ENCODE measurements around the gene BIRC2.

Gene BIRC2

DNA sequence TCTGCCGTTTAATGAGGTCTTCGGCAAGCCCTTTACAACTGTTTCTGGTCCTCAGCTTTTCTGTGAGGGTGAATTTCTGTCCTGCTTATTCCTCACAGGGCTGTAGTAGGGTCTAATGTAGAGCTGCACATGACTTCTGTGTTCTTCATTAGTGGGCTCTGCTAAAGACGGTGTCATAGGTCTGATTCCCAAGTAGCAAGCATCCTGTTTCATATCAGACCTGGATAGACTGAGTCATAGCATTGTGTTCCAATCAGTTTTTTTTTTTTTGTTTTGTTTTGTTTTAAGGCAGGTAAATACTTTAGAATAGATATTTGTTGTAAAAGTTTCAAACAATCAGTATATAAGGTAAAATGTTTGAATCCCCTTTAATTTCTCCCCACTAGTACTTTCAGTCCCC is 35.4 kb downstream of the BIRC2 start:
- H2AK5ac ChIP-seq (ENCODE audit: low read length) = no peak overlapping the region
- H2BK12ac ChIP-seq (ENCODE audit: low read length) = no peak overlapping the region
- H3K23ac ChIP-seq (ENCODE audit: low read length) = no peak overlapping the region
- H3K9me3 ChIP-seq (ENCODE audit: insufficient read depth, low read depth, low read length) = no peaks in the 10 kb centered on the region
- H3K27me3 ChIP-seq (ENCODE audit: insufficient read depth, low read length) = no peaks in the 10 kb centered on the region
- H3K4me3 ChIP-seq (ENCODE audit: low read depth, low read length) = no peak overlapping the region
- no peak overlapping the region for H4K8ac ChIP-seq (ENCODE audit: low read depth, low read length)
- no peak overlapping the region for H2AFZ ChIP-seq (ENCODE audit: insufficient read depth, low read length, poor library complexity)
- no peak overlapping the region for H2BK120ac ChIP-seq (ENCODE audit: insufficient read depth, low read length, poor library complexity)
- no peak for DNase-seq
- H3K18ac ChIP-seq (ENCODE audit: low read length) = no peak overlapping the region
- H2BK5ac ChIP-seq (ENCODE audit: low read depth, low read length, poor library complexity) = no peak overlapping the region
- no peaks in the 10 kb centered on the region for H3K4me1 ChIP-seq (ENCODE audit: control insufficient read depth in 1 of 2, insufficient read depth in 2 of 2, low read length in 2 of 2)
- H3K36me3 ChIP-seq (ENCODE audit: control insufficient read depth in 1 of 2, insufficient read depth in 2 of 2, low read length in 2 of 2) = peaks cover 7 to 15% of the 10 kb centered on the region in 2 experiments
- H3K4me2 ChIP-seq (ENCODE audit: low read length) = no peak overlapping the region
- no peak overlapping the region for H3K4ac ChIP-seq (ENCODE audit: low read depth, low read length)
- no peak overlapping the region for H4K91ac ChIP-seq (ENCODE audit: low read depth, low read length)
- WGBS (ENCODE audit: extremely low coverage, insufficient coverage, insufficient read length) = no CpG with 5 or more reads among the region's 3 CpGs
- no peaks in the 10 kb centered on the region for H3K79me1 ChIP-seq (ENCODE audit: low read length)
- no peak overlapping the region for H4K12ac ChIP-seq (ENCODE audit: low read depth, low read length)
- no peak overlapping the region for H3K14ac ChIP-seq (ENCODE audit: low read length)
- no peak overlapping the region for H3K9ac ChIP-seq (ENCODE audit: low read length)
- H3K79me2 ChIP-seq (ENCODE audit: control insufficient read depth, insufficient read depth, low read length, poor library complexity) = no peaks in the 10 kb centered on the region
- no peak overlapping the region for H3K27ac ChIP-seq (ENCODE audit: low read depth, low read length)

- no peaks in the 10 kb centered on the region for H3K27me3 ChIP-seq (ENCODE audit: insufficient read depth, low read length)
- no peak overlapping the region for H3K9ac ChIP-seq (ENCODE audit: low read length)
These were observed 36.8 kb downstream of the BIRC2 start for GRCh38 chr11:102383839-102384238.

DNA sequence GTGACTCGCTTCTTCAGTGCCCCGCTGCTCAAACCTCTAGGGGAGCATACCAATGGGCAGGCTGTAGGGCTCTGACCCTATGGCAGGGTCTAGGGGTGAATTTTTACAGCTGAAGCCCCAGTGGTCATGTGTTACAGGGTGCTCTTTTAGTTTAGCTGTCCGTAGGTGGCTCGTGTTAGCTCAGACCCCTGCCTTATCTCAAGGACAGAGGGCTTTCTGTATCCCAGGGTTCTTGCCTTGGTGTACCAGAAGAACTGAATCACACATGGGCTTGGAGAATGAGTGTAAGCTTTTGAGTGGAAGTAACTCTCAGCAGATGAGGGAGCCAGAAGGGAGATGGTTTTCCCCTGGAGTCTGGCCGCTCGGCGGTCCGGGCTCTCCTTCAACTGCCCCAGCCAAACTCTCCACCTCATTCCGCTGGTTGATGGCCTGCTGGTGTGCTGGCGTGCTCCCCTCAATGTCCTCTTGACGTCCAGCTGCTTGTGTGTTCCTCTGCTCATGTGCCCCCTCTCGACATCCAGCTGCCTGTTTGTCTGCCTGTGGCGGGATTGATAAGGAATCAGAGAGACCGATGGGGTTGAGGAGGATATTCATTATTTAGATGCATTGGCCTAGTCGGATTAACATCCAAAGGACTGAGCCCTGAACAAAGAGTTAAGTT is 37.5 kb downstream of the BIRC2 start:
- no peak overlapping the region for H4K8ac ChIP-seq (ENCODE audit: low read depth, low read length)
- H3K4me3 ChIP-seq (ENCODE audit: low read depth, low read length) = no peak overlapping the region
- no peak overlapping the region for H2AFZ ChIP-seq (ENCODE audit: insufficient read depth, low read length, poor library complexity)
- no peaks in the 10 kb centered on the region for H3K9me3 ChIP-seq (ENCODE audit: insufficient read depth, low read depth, low read length)
- H3K4me2 ChIP-seq (ENCODE audit: low read length) = no peak overlapping the region
- no peak overlapping the region for H2BK12ac ChIP-seq (ENCODE audit: low read length)
- H3K23ac ChIP-seq (ENCODE audit: low read length) = no peak overlapping the region
- H3K27me3 ChIP-seq (ENCODE audit: insufficient read depth, low read length) = no peaks in the 10 kb centered on the region
- H3K4me1 ChIP-seq (ENCODE audit: control insufficient read depth in 1 of 2, insufficient read depth in 2 of 2, low read length in 2 of 2) = no peaks in the 10 kb centered on the region
- H2BK120ac ChIP-seq (ENCODE audit: insufficient read depth, low read length, poor library complexity) = no peak overlapping the region
- H3K79me1 ChIP-seq (ENCODE audit: low read length) = no peaks in the 10 kb centered on the region
- DNase-seq = no peak
- WGBS (ENCODE audit: extremely low coverage, insufficient coverage, insufficient read length) = no CpG with 5 or more reads among the region's 15 CpGs
- H3K18ac ChIP-seq (ENCODE audit: low read length) = no peak overlapping the region
- H3K27ac ChIP-seq (ENCODE audit: low read depth, low read length) = no peak overlapping the region
- no peak overlapping the region for H3K9ac ChIP-seq (ENCODE audit: low read length)
- peaks cover 8 to 21% of the 10 kb centered on the region in 2 experiments for H3K36me3 ChIP-seq (ENCODE audit: control insufficient read depth in 1 of 2, insufficient read depth in 2 of 2, low read length in 2 of 2)
- no peak overlapping the region for H4K91ac ChIP-seq (ENCODE audit: low read depth, low read length)
- no peak overlapping the region for H3K14ac ChIP-seq (ENCODE audit: low read length)
- H3K4ac ChIP-seq (ENCODE audit: low read depth, low read length) = no peak overlapping the region
- no peak overlapping the region for H2BK5ac ChIP-seq (ENCODE audit: low read depth, low read length, poor library complexity)
- H2AK5ac ChIP-seq (ENCODE audit: low read length) = no peak overlapping the region
- no peak overlapping the region for H4K12ac ChIP-seq (ENCODE audit: low read depth, low read length)
- no peaks in the 10 kb centered on the region for H3K79me2 ChIP-seq (ENCODE audit: control insufficient read depth, insufficient read depth, low read length, poor library complexity)

More at GRCh38 chr11:102383839-102384238, 36.8 kb downstream of the BIRC2 start:
- no peak overlapping the region for H3K4me2 ChIP-seq (ENCODE audit: low read length)
- no peaks in the 10 kb centered on the region for H3K4me1 ChIP-seq (ENCODE audit: control insufficient read depth in 1 of 2, insufficient read depth in 2 of 2, low read length in 2 of 2)
- H3K79me2 ChIP-seq (ENCODE audit: control insufficient read depth, insufficient read depth, low read length, poor library complexity) = no peaks in the 10 kb centered on the region
- H2AFZ ChIP-seq (ENCODE audit: insufficient read depth, low read length, poor library complexity) = no peak overlapping the region
- H3K23ac ChIP-seq (ENCODE audit: low read length) = no peak overlapping the region
- no peak overlapping the region for H3K4me3 ChIP-seq (ENCODE audit: low read depth, low read length)
- H2BK120ac ChIP-seq (ENCODE audit: insufficient read depth, low read length, poor library complexity) = no peak overlapping the region
- H3K9me3 ChIP-seq (ENCODE audit: insufficient read depth, low read depth, low read length) = no peaks in the 10 kb centered on the region
- no peak overlapping the region for H4K12ac ChIP-seq (ENCODE audit: low read depth, low read length)
- DNase-seq = no peak
- H3K27ac ChIP-seq (ENCODE audit: low read depth, low read length) = no peak overlapping the region
- no peak overlapping the region for H3K4ac ChIP-seq (ENCODE audit: low read depth, low read length)
- peaks cover 8 to 18% of the 10 kb centered on the region in 2 experiments for H3K36me3 ChIP-seq (ENCODE audit: control insufficient read depth in 1 of 2, insufficient read depth in 2 of 2, low read length in 2 of 2)
- H3K18ac ChIP-seq (ENCODE audit: low read length) = no peak overlapping the region
- no peaks in the 10 kb centered on the region for H3K79me1 ChIP-seq (ENCODE audit: low read length)
- H3K14ac ChIP-seq (ENCODE audit: low read length) = no peak overlapping the region
- no peak overlapping the region for H2BK12ac ChIP-seq (ENCODE audit: low read length)
- H4K91ac ChIP-seq (ENCODE audit: low read depth, low read length) = no peak overlapping the region
- H4K8ac ChIP-seq (ENCODE audit: low read depth, low read length) = no peak overlapping the region
- no peak overlapping the region for H2AK5ac ChIP-seq (ENCODE audit: low read length)
- H2BK5ac ChIP-seq (ENCODE audit: low read depth, low read length, poor library complexity) = no peak overlapping the region
- WGBS (ENCODE audit: extremely low coverage, insufficient coverage, insufficient read length) = no CpG with 5 or more reads among the region's 3 CpGs

- Histone ChIP-seq H3K4me2 (ENCODE audit: low read length) (no peak overlapping the region), H2BK120ac (ENCODE audit: insufficient read depth, low read length, poor library complexity) (no peak overlapping the region), H3K4me1 (ENCODE audit: control insufficient read depth in 1 of 2, insufficient read depth in 2 of 2, low read length in 2 of 2) (no peaks in the 10 kb centered on the region), H3K4me3 (ENCODE audit: low read depth, low read length) (no peak overlapping the region), H3K36me3 (ENCODE audit: control insufficient read depth in 1 of 2, insufficient read depth in 2 of 2, low read length in 2 of 2) (peaks cover 8 to 21% of the 10 kb centered on the region in 2 experiments), H4K91ac (ENCODE audit: low read depth, low read length) (no peak overlapping the region), H2BK5ac (ENCODE audit: low read depth, low read length, poor library complexity) (no peak overlapping the region), H2BK12ac (ENCODE audit: low read length) (no peak overlapping the region), H3K23ac (ENCODE audit: low read length) (no peak overlapping the region), H4K12ac (ENCODE audit: low read depth, low read length) (no peak overlapping the region), H3K18ac (ENCODE audit: low read length) (no peak overlapping the region), H3K79me1 (ENCODE audit: low read length) (no peaks in the 10 kb centered on the region), H3K79me2 (ENCODE audit: control insufficient read depth, insufficient read depth, low read length, poor library complexity) (no peaks in the 10 kb centered on the region), H3K4ac (ENCODE audit: low read depth, low read length) (no peak overlapping the region), H3K27me3 (ENCODE audit: insufficient read depth, low read length) (no peaks in the 10 kb centered on the region), H3K27ac (ENCODE audit: low read depth, low read length) (no peak overlapping the region), H3K9me3 (ENCODE audit: insufficient read depth, low read depth, low read length) (no peaks in the 10 kb centered on the region), H4K8ac (ENCODE audit: low read depth, low read length) (no peak overlapping the region), H3K9ac (ENCODE audit: low read length) (no peak overlapping the region), H3K14ac (ENCODE audit: low read length) (no peak overlapping the region), H2AFZ (ENCODE audit: insufficient read depth, low read length, poor library complexity) (no peak overlapping the region), H2AK5ac (ENCODE audit: low read length) (no peak overlapping the region)
- no peak for DNase-seq
- WGBS (ENCODE audit: extremely low coverage, insufficient coverage, insufficient read length) = no CpG with 5 or more reads among the region's 5 CpGs
These were observed 38.3 kb downstream of the BIRC2 start for GRCh38 chr11:102385085-102386007.

All from trophoblast cell (in vitro differentiated cells and primary cell).